A673 (cell line): ENCODE results near the gene NEDD4L. TPM values are rescaled to one million over a fixed set of nuclear protein-coding genes. Genes with fewer than 3 reads are reported as not detected.

ENCODE experiments used
- BruUV-seq: library from RNA; stranded (reverse); fragments of 400-500 nt; replicated peaks from 2 replicates; lab custom pipeline; 2021; lab: Mats Ljungman, UMichigan
- CTCF ChIA-PET: fragments of 300-600 bp; sonication (Branson Sonifier 250); formaldehyde crosslinking; loops from one replicate; lab custom pipeline; 2022; ENCODE audit warnings: antibody characterized with exemption; lab: Charles Lee
- POLR2A ChIA-PET: fragments of 300-600 bp; sonication (Branson Sonifier 250); formaldehyde crosslinking; loops from one replicate; lab custom pipeline; 2022; ENCODE audit warnings: antibody characterized with exemption; ENCODE audit not compliant: low non-redundant PET; lab: Charles Lee
- DNase-seq: peaks from one replicate; pipeline ENCODE4 v3.0.0-alpha.2; 2015; ENCODE audit warnings: low spot score
- H3K27ac ChIP-seq: fragments of 200-600 bp; sonication (generic); 2 replicates; pipeline ENCODE4 v1.5.1; 2016; ENCODE audit warnings: mixed run types, low read depth, mild to moderate bottlenecking, mixed read lengths, antibody characterized with exemption, low read length; ENCODE audit not compliant: poor library complexity, severe bottlenecking
- H3K27me3 ChIP-seq: fragments of 200-600 bp; sonication (generic); replicated peaks from 2 replicates; pipeline ENCODE4 v1.6.1; 2017; ENCODE audit warnings: mixed run types, low read depth, mild to moderate bottlenecking, mixed read lengths, antibody characterized with exemption, low read length; ENCODE audit not compliant: insufficient read depth, poor library complexity
- H3K36me3 ChIP-seq: fragments of 200-600 bp; sonication (generic); 2 replicates; pipeline ENCODE4 v1.6.1; 2016; ENCODE audit warnings: mixed run types, mild to moderate bottlenecking, mixed read lengths, antibody characterized with exemption, low read length; ENCODE audit not compliant: insufficient read depth, poor library complexity, severe bottlenecking
- H3K4me1 ChIP-seq: fragments of 200-600 bp; sonication (generic); 2 replicates; pipeline ENCODE4 v1.6.1; 2017; ENCODE audit warnings: mixed run types, mild to moderate bottlenecking, mixed read lengths, antibody characterized with exemption, low read length; ENCODE audit not compliant: insufficient read depth, poor library complexity, severe bottlenecking
- H3K4me3 ChIP-seq: fragments of 200-600 bp; sonication (generic); 2 replicates; pipeline ENCODE4 v1.5.1; 2016; ENCODE audit warnings: low read depth, mixed run types, mild to moderate bottlenecking, mixed read lengths, low read length; ENCODE audit not compliant: poor library complexity, severe bottlenecking
- H3K9me3 ChIP-seq: fragments of 200-600 bp; sonication (generic); 2 replicates; pipeline ENCODE4 v1.6.1; 2016; ENCODE audit warnings: mixed run types, low read depth, mild to moderate bottlenecking, mixed read lengths, antibody characterized with exemption, low read length; ENCODE audit not compliant: poor library complexity, severe bottlenecking
- CTCF ChIP-seq: fragments of 300-800, 200-600 bp; sonication (generic); conservative IDR thresholded peaks from 2 replicates; pipeline ENCODE4 v1.5.1; 2017; ENCODE audit warnings: low read depth, mild to moderate bottlenecking, antibody characterized with exemption, low read length, moderate library complexity, mixed read lengths
- EZH2 ChIP-seq: fragments of 200-600 bp; sonication (generic); IDR thresholded peaks from 2 replicates; pipeline ENCODE4 v1.6.1; 2017; ENCODE audit warnings: borderline replicate concordance, low read depth, mild to moderate bottlenecking, mixed read lengths, antibody characterized with exemption, low read length; ENCODE audit not compliant: poor library complexity, severe bottlenecking
- intact Hi-C: fragments of 100-400 bp; cut with micrococcal nuclease; formaldehyde crosslinking; loops from one replicate; pipeline ENCODE4 v1.10.0; 2022; ENCODE audit not compliant: unreplicated experiment
- total RNA-seq: library from RNA; stranded (reverse); gene quantifications from 2 replicates; pipeline ENCODE4 v1.2.3, GENCODE V29; 2021

The NEDD4L gene
- total RNA-seq, 1 experiment from 2014 or later = 15.3 TPM

- TF ChIP-seq CTCF (no peak), EZH2 (no peak)
- Histone ChIP-seq H3K27me3 (no peaks in the 10 kb centered on the region), H3K36me3 (no peaks in the 10 kb centered on the region), H3K4me1 (no peaks in the 10 kb centered on the region), H3K27ac (no peak overlapping the region), H3K9me3 (no peaks in the 10 kb centered on the region), H3K4me3 (no peak overlapping the region)
- ChIA-PET CTCF (no interaction called here), POLR2A (no interaction called here)
- intact Hi-C loops = no loop called here
- DNase-seq = no peak
- no TSS peak for BruUV-seq
Observed at GRCh38 chr18:58112174-58112573, 68.1 kb downstream of the NEDD4L start.

- Histone ChIP-seq H3K36me3 (no peaks in the 10 kb centered on the region), H3K27me3 (no peaks in the 10 kb centered on the region), H3K27ac (no peak overlapping the region), H3K9me3 (no peaks in the 10 kb centered on the region), H3K4me3 (no peak overlapping the region), H3K4me1 (no peaks in the 10 kb centered on the region)
- TF ChIP-seq CTCF = no peak
- no peak for TF ChIP-seq EZH2
- ChIA-PET CTCF (no interaction called here), POLR2A (interaction anchor here (0.5 kb wide), 1 partner anchor 389 kb away, joined by 6 read pairs; no protein-coding TSS in a partner anchor)
- DNase-seq = no peak
- intact Hi-C loops = no loop called here
- BruUV-seq = no TSS peak
Observed at GRCh38 chr18:58113337-58113736, 69.3 kb downstream of the NEDD4L start.

- Histone ChIP-seq H3K4me3 (no peak overlapping the region), H3K27me3 (no peaks in the 10 kb centered on the region), H3K9me3 (no peaks in the 10 kb centered on the region), H3K4me1 (no peaks in the 10 kb centered on the region), H3K36me3 (no peaks in the 10 kb centered on the region), H3K27ac (no peak overlapping the region)
- no TSS peak for BruUV-seq
- DNase-seq = no peak
- POLR2A ChIA-PET = no interaction called here
- intact Hi-C loops = no loop called here
- TF ChIP-seq EZH2 (no peak), CTCF (no peak)
- CTCF ChIA-PET = no interaction called here
Observed at GRCh38 chr18:58114766-58115165, 70.7 kb downstream of the NEDD4L start.
